SK-N-SH (cell line): ENCODE results near the gene GPATCH2L. TPM values are rescaled to one million over a fixed set of nuclear protein-coding genes. Genes with fewer than 3 reads are reported as not detected.
A peak's percentile ranks its signal among the peaks of the same experiment; 100 is the strongest.

Experiments used
- CTCF ChIA-PET: fragments of 300-600, 350-600 bp; formaldehyde crosslinking; extraction: SDS; loops from one replicate; lab custom pipeline; 2021; lab: Yijun Ruan, JAX
- POLR2A ChIA-PET: fragments of 350-600 bp; sonication (Branson Sonifier 250); formaldehyde crosslinking; extraction: SDS; loops from one replicate; lab custom pipeline; 2020; ENCODE audit warnings: antibody characterized with exemption, inconsistent platforms; lab: Yijun Ruan, JAX
- DNase-seq: peaks from one replicate; pipeline ENCODE4 v3.0.0; 2012
- H2AFZ ChIP-seq: fragments of 200-600 bp; sonication (generic); 2 replicates; pipeline ENCODE4 v1.8.1; 2016; ENCODE audit warnings: antibody characterized with exemption, mild to moderate bottlenecking, low read depth
- H3F3A ChIP-seq: fragments of 200-600 bp; sonication (generic); replicated peaks from 2 replicates; pipeline ENCODE3; 2016; ENCODE audit warnings: antibody characterized with exemption, mild to moderate bottlenecking; ENCODE audit not compliant: insufficient read depth
- H3K27ac ChIP-seq, 2 experiments: fragments of 200-500 bp in 1 of 2; fragments of 200-600 bp in 1 of 2; sonication (Bioruptor generic) in 1 of 2; sonication (generic), shearing (Covaris generic) in 1 of 2; 2 replicates each; pipeline versions ENCODE4 v1.5.1 to v1.6.1; 2014 to 2016; ENCODE audit warnings: low read depth in 2 of 2, inconsistent platforms in 1 of 2, low read length in 1 of 2, mild to moderate bottlenecking in 1 of 2, mixed read lengths in 1 of 2
- H3K27me3 ChIP-seq: fragments of 200-600 bp; sonication (generic), shearing (Covaris generic); 2 replicates; pipeline ENCODE4 v1.6.1; 2016; ENCODE audit warnings: mixed run types; ENCODE audit not compliant: insufficient read depth
- H3K36me3 ChIP-seq, 2 experiments: fragments of 200-500 bp in 1 of 2; fragments of 200-600 bp in 1 of 2; sonication (Bioruptor generic) in 1 of 2; sonication (generic) in 1 of 2; replicated peaks in 1 of 2; 2 replicates each; pipeline versions ENCODE3 to v1.5.1; 2014 to 2016; ENCODE audit warnings: low read length in 1 of 2, mild to moderate bottlenecking in 1 of 2; ENCODE audit not compliant: insufficient read depth in 2 of 2, control insufficient read depth in 1 of 2
- H3K4me1 ChIP-seq, 2 experiments: fragments of 200-500 bp in 1 of 2; fragments of 200-600 bp in 1 of 2; sonication (Bioruptor generic) in 1 of 2; sonication (generic), shearing (Covaris generic) in 1 of 2; 2 replicates each; pipeline versions ENCODE4 v1.5.1 to v1.6.1; 2014 to 2016; ENCODE audit warnings: low read depth in 1 of 2, low read length in 1 of 2, mixed run types in 1 of 2; ENCODE audit not compliant: insufficient read depth in 2 of 2, control insufficient read depth in 1 of 2
- H3K4me2 ChIP-seq: fragments of 200-600 bp; sonication (generic), shearing (Covaris generic); 2 replicates; pipeline ENCODE4 v1.6.1; 2017; ENCODE audit warnings: mixed run types
- H3K4me3 ChIP-seq, 2 experiments: fragments of 200-500 bp in 1 of 2; fragments of 200-600 bp in 1 of 2; sonication (Bioruptor generic) in 1 of 2; sonication (generic), shearing (Covaris generic) in 1 of 2; 2 replicates each; pipeline versions ENCODE4 v1.5.1 to v1.8.1; 2014 to 2016; ENCODE audit warnings: low read depth in 2 of 2, inconsistent platforms in 1 of 2, low read length in 1 of 2, mild to moderate bottlenecking in 1 of 2, mixed read lengths in 1 of 2, moderate library complexity in 1 of 2
- H3K79me2 ChIP-seq: fragments of 200-600 bp; sonication (generic); 2 replicates; pipeline ENCODE4 v1.8.1; 2017; ENCODE audit warnings: mild to moderate bottlenecking; ENCODE audit not compliant: insufficient read depth
- H3K9ac ChIP-seq: fragments of 200-600 bp; sonication (generic); 2 replicates; pipeline ENCODE4 v1.6.1; 2017; ENCODE audit warnings: mixed run types
- H3K9me2 ChIP-seq: fragments of 200-600 bp; sonication (generic); 2 replicates; pipeline ENCODE4 v1.6.1; 2017; ENCODE audit warnings: mixed run types
- H3K9me3 ChIP-seq: fragments of 200-600 bp; sonication (generic); 2 replicates; pipeline ENCODE4 v1.6.1; 2017; ENCODE audit warnings: mixed run types, mild to moderate bottlenecking, moderate library complexity
- H4K20me1 ChIP-seq: fragments of 200-600 bp; sonication (generic); 2 replicates; pipeline ENCODE4 v1.6.1; 2017; ENCODE audit warnings: mild to moderate bottlenecking, mixed run types; ENCODE audit not compliant: insufficient read depth
- EZH2phosphoT487 ChIP-seq: fragments of 200-600 bp; sonication (generic); IDR thresholded peaks from 2 replicates; pipeline ENCODE4 v1.6.1; 2017; ENCODE audit warnings: low read depth, mixed run types, mild to moderate bottlenecking, antibody characterized with exemption, moderate library complexity, borderline replicate concordance
- FOSL2 ChIP-seq: IDR thresholded peaks from 2 replicates; pipeline ENCODE4 v1.4.0; 2012; ENCODE audit warnings: low read depth, mild to moderate bottlenecking, moderate library complexity, borderline replicate concordance
- GABPA ChIP-seq: IDR thresholded peaks from 2 replicates; pipeline ENCODE4 v1.4.0; 2012; ENCODE audit warnings: low read depth, mild to moderate bottlenecking
- MXI1 ChIP-seq: IDR thresholded peaks from 2 replicates; pipeline ENCODE4 v1.6.1; 2012; ENCODE audit warnings: mild to moderate bottlenecking, low read depth, low read length, improper control_type of control experiment
- POLR2AphosphoS5 ChIP-seq: IDR thresholded peaks from 2 replicates; pipeline ENCODE4 v1.6.1; 2012; ENCODE audit warnings: low read depth, low read length
- RAD21 ChIP-seq: IDR thresholded peaks from 2 replicates; pipeline ENCODE4 v1.6.1; 2012; ENCODE audit warnings: mild to moderate bottlenecking, low read length
- RCOR1 ChIP-seq: fragments of 150-350 bp; IDR thresholded peaks from 2 replicates; pipeline ENCODE4 v1.6.1; 2017; ENCODE audit warnings: antibody characterized with exemption, low read length
- RFX5 ChIP-seq: IDR thresholded peaks from 2 replicates; pipeline ENCODE4 v1.6.1; 2012; ENCODE audit warnings: mild to moderate bottlenecking, improper control_type of control experiment, low read length
- RXRA ChIP-seq: IDR thresholded peaks from 2 replicates; pipeline ENCODE4 v1.4.0; 2012; ENCODE audit warnings: low read depth, mild to moderate bottlenecking, borderline replicate concordance
- SMC3 ChIP-seq: IDR thresholded peaks from 2 replicates; pipeline ENCODE4 v1.6.1; 2012; ENCODE audit warnings: low read depth, low read length, improper control_type of control experiment
- TAF1 ChIP-seq: IDR thresholded peaks from 2 replicates; pipeline ENCODE4 v1.6.1; 2012; ENCODE audit warnings: low read depth, mild to moderate bottlenecking, low read length, moderate library complexity, borderline replicate concordance
- TEAD4 ChIP-seq: IDR thresholded peaks from 2 replicates; pipeline ENCODE4 v1.4.0; 2012; ENCODE audit warnings: mild to moderate bottlenecking, borderline replicate concordance; ENCODE audit not compliant: insufficient read depth
- YY1 ChIP-seq: IDR thresholded peaks from 2 replicates; pipeline ENCODE4 v1.4.0; 2012; ENCODE audit warnings: low read depth, mild to moderate bottlenecking
- WGBS: methylation state at CpG from one replicate; pipeline ENCODE4 v1.1.6; 2017; ENCODE audit warnings: low lambda C conversion rate; 5-methylcytosine and 5-hydroxymethylcytosine counted together
- polyA plus RNA-seq, 3 experiments: library from polyadenylated mRNA; depleted of rRNA; stranded (reverse); fragments of >200 nt; gene quantifications; 2 replicates each; pipeline ENCODE4 v1.2.3, GENCODE V29; 2012
- TF ChIP-seq, protein P1 (sequence below): IDR thresholded peaks from 2 replicates; pipeline ENCODE4 v1.6.1; 2012; ENCODE audit warnings: mild to moderate bottlenecking, low read depth, low read length, moderate library complexity
- TF ChIP-seq, protein P2 (sequence below): IDR thresholded peaks from 2 replicates; pipeline ENCODE4 v1.4.0; 2012; ENCODE audit warnings: low read depth, borderline replicate concordance
- TF ChIP-seq, protein P3 (sequence below): IDR thresholded peaks from 2 replicates; pipeline ENCODE4 v1.4.0; 2012; ENCODE audit warnings: low read depth, borderline replicate concordance
- TF ChIP-seq, protein P4 (sequence below): IDR thresholded peaks from 2 replicates; pipeline ENCODE4 v1.4.0; 2012; ENCODE audit warnings: low read depth
- TF ChIP-seq, protein P5 (sequence below): fragments of 200-600 bp; sonication (generic); IDR thresholded peaks from 2 replicates; pipeline ENCODE4 v1.6.1; 2017; ENCODE audit warnings: antibody characterized with exemption, mild to moderate bottlenecking, moderate library complexity

The GPATCH2L gene
- polyA plus RNA-seq, 1 of the 3 experiments (the other 2 are of a cell fraction), result 17.7 TPM

DNA sequence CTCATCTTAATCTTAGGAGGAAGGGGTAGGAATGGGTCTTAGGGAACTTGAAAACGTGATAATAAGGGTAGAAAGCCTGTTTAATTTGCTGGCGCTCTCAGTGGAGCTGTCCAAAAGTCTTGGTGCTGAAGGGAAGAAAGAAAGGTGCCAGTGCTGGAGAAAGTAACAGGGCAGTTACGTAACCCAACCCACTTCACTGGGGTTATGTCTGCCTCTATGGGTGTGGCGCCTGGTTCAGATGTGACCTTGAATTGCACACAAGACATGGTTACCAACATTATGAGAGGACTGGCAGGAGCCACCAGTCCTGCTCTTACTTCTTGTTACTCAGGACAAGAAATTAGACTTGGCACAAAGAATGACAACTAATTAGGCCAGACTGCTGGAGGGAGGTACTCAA lies 18.6 kb upstream of the GPATCH2L start:
- Histone ChIP-seq H3K79me2 (no peaks in the 10 kb centered on the region), H3K27ac (no peak overlapping the region), H2AFZ (no peak overlapping the region), H3K9me2 (no peaks in the 10 kb centered on the region), H3K36me3 (no peaks in the 10 kb centered on the region), H3K9me3 (no peaks in the 10 kb centered on the region), H4K20me1 (no peaks in the 10 kb centered on the region), H3K9ac (no peak overlapping the region), H3K4me3 (no peak overlapping the region)
- POLR2A ChIA-PET, result no interaction called here
- DNase-seq, result no peak
- 46% methylated on average over 4 of the region's 4 CpGs for WGBS
- CTCF ChIA-PET, result interaction anchor here (1.4 to 3.1 kb wide), 4 partner anchors 10 to 514 kb away, joined by 4 to 12 read pairs (median 5); no protein-coding TSS in a partner anchor
- TF ChIP-seq, protein P1, sequence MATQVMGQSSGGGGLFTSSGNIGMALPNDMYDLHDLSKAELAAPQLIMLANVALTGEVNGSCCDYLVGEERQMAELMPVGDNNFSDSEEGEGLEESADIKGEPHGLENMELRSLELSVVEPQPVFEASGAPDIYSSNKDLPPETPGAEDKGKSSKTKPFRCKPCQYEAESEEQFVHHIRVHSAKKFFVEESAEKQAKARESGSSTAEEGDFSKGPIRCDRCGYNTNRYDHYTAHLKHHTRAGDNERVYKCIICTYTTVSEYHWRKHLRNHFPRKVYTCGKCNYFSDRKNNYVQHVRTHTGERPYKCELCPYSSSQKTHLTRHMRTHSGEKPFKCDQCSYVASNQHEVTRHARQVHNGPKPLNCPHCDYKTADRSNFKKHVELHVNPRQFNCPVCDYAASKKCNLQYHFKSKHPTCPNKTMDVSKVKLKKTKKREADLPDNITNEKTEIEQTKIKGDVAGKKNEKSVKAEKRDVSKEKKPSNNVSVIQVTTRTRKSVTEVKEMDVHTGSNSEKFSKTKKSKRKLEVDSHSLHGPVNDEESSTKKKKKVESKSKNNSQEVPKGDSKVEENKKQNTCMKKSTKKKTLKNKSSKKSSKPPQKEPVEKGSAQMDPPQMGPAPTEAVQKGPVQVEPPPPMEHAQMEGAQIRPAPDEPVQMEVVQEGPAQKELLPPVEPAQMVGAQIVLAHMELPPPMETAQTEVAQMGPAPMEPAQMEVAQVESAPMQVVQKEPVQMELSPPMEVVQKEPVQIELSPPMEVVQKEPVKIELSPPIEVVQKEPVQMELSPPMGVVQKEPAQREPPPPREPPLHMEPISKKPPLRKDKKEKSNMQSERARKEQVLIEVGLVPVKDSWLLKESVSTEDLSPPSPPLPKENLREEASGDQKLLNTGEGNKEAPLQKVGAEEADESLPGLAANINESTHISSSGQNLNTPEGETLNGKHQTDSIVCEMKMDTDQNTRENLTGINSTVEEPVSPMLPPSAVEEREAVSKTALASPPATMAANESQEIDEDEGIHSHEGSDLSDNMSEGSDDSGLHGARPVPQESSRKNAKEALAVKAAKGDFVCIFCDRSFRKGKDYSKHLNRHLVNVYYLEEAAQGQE, result peak; percentile 95
- no peak for TF ChIP-seq RAD21
- TF ChIP-seq, all 33 proteins: peak for 1
- Histone ChIP-seq H3K4me2 (no peak overlapping the region), H3K4me1 (peaks cover 0 to 4% of the 10 kb centered on the region in 2 experiments; a peak in 1 of 4 replicates), H3F3A (no peaks in the 10 kb centered on the region), H3K27me3 (peaks cover 61% of the 10 kb centered on the region)

DNA sequence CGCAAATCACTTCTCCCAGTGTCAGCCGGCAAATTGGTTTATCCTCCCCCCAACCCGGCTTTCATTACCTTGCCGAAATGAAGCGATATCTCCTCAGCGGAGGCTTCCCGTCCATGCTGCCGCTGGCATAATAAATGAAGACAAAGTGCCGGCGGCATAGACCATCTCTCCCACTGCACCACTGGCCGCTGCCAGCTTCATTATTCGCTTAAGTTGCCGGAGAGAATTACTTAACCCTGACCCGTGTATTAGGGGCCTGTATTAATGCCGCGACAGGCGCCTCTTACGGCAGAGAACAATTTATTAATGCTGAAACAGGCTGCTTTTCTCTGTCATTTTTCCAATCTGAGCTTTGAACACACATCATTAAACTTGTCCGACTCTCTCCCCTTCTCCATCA lies 17.5 kb upstream of the GPATCH2L start:
- CTCF ChIA-PET, result interaction anchor here (0.9 to 3.1 kb wide), 6 partner anchors 11 to 513 kb away, joined by 4 to 12 read pairs (median 6); no protein-coding TSS in a partner anchor

More for the DNA sequence above, 17.5 kb upstream of the GPATCH2L start:
- H3K27me3 ChIP-seq, result peaks cover 72% of the 10 kb centered on the region
- no peaks in the 10 kb centered on the region for H4K20me1 ChIP-seq
- H3K9me2 ChIP-seq, result no peaks in the 10 kb centered on the region
- H3K9me3 ChIP-seq, result no peaks in the 10 kb centered on the region
- H3K27ac ChIP-seq, result no peak overlapping the region
- no peak overlapping the region for H3K9ac ChIP-seq
- no peaks in the 10 kb centered on the region for H3K79me2 ChIP-seq
- WGBS, result 19% methylated on average over 19 of the region's 19 CpGs
- H3K4me2 ChIP-seq, result no peak overlapping the region
- peaks cover 0 to 4% of the 10 kb centered on the region in 2 experiments; a peak in 1 of 4 replicates for H3K4me1 ChIP-seq
- TF ChIP-seq YY1 (no peak), RCOR1 (no peak), TEAD4 (no peak), FOSL2 (no peak), SMC3 (no peak), EZH2phosphoT487 (no peak), RFX5 (no peak), TAF1 (no peak), GABPA (no peak), MXI1 (no peak), RXRA (no peak), POLR2AphosphoS5 (no peak), RAD21 (no peak)
- TF ChIP-seq, protein P2, sequence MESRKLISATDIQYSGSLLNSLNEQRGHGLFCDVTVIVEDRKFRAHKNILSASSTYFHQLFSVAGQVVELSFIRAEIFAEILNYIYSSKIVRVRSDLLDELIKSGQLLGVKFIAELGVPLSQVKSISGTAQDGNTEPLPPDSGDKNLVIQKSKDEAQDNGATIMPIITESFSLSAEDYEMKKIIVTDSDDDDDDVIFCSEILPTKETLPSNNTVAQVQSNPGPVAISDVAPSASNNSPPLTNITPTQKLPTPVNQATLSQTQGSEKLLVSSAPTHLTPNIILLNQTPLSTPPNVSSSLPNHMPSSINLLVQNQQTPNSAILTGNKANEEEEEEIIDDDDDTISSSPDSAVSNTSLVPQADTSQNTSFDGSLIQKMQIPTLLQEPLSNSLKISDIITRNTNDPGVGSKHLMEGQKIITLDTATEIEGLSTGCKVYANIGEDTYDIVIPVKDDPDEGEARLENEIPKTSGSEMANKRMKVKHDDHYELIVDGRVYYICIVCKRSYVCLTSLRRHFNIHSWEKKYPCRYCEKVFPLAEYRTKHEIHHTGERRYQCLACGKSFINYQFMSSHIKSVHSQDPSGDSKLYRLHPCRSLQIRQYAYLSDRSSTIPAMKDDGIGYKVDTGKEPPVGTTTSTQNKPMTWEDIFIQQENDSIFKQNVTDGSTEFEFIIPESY, result no peak
- TF ChIP-seq, protein P3, sequence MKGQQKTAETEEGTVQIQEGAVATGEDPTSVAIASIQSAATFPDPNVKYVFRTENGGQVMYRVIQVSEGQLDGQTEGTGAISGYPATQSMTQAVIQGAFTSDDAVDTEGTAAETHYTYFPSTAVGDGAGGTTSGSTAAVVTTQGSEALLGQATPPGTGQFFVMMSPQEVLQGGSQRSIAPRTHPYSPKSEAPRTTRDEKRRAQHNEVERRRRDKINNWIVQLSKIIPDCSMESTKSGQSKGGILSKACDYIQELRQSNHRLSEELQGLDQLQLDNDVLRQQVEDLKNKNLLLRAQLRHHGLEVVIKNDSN, result no peak
- TF ChIP-seq, protein P4, sequence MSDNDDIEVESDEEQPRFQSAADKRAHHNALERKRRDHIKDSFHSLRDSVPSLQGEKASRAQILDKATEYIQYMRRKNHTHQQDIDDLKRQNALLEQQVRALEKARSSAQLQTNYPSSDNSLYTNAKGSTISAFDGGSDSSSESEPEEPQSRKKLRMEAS, result no peak
- TF ChIP-seq, protein P5, sequence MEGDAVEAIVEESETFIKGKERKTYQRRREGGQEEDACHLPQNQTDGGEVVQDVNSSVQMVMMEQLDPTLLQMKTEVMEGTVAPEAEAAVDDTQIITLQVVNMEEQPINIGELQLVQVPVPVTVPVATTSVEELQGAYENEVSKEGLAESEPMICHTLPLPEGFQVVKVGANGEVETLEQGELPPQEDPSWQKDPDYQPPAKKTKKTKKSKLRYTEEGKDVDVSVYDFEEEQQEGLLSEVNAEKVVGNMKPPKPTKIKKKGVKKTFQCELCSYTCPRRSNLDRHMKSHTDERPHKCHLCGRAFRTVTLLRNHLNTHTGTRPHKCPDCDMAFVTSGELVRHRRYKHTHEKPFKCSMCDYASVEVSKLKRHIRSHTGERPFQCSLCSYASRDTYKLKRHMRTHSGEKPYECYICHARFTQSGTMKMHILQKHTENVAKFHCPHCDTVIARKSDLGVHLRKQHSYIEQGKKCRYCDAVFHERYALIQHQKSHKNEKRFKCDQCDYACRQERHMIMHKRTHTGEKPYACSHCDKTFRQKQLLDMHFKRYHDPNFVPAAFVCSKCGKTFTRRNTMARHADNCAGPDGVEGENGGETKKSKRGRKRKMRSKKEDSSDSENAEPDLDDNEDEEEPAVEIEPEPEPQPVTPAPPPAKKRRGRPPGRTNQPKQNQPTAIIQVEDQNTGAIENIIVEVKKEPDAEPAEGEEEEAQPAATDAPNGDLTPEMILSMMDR, result no peak
- TF ChIP-seq, all 33 proteins: peak for 0
- H3F3A ChIP-seq, result no peaks in the 10 kb centered on the region
- H3K36me3 ChIP-seq, result no peaks in the 10 kb centered on the region
- POLR2A ChIA-PET, result no interaction called here
- H3K4me3 ChIP-seq, result no peak overlapping the region
- no peak for DNase-seq
- H2AFZ ChIP-seq, result no peak overlapping the region
